GM19463 (cell line): ENCODE data around the gene EHBP1.
"Not testable (repeated sequence)": the region's sequence is repeated elsewhere in the genome, so short reads cannot be mapped to it uniquely, and the experiment has no call there.

Source experiments
- ATAC-seq: cut with Tn5 transposase; IDR thresholded peaks from one replicate; pipeline ENCODE4 v1.9.1; 2021; ENCODE audit warnings: mild to moderate bottlenecking, moderate library complexity; ENCODE audit not compliant: unreplicated experiment

The EHBP1 gene

DNA sequence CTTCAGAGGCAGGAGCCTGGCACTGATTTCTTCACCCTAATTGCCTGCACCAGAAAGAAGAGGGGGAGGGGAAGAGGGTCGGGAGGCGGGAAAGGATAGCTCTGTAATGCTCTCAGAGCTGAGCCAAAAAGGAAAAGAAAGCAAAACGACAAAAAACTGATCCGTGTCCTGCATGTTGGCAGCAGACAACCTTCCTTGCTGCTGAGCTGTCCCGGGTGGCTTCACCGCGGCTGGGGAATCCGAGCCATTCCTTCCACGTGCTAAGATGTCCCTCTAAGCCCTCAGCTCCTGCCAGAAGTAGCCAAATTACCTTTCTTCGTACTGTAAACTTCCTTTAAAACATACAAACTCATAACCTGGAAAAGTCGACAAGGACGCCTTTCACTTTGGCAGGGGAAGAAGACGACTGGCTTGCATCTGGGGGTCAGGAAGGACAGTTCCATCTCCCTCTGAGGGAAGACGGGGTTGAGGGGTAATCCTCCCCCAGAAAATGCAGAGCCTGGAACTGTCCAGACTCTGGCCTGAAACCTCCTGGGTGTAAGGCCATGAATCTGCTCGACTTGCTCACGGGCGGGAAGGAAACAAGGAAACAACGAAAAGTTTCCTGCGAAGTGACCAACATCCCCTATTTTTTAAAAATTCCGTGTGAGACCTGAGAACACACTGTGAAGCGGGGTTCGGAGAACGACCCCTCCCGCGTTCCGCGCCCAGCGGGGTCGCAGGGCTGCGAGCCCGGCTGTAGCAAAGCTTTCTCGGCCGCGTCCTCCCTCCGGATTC lies 352.8 kb downstream of the EHBP1 start:
- ATAC-seq, result no peak

DNA sequence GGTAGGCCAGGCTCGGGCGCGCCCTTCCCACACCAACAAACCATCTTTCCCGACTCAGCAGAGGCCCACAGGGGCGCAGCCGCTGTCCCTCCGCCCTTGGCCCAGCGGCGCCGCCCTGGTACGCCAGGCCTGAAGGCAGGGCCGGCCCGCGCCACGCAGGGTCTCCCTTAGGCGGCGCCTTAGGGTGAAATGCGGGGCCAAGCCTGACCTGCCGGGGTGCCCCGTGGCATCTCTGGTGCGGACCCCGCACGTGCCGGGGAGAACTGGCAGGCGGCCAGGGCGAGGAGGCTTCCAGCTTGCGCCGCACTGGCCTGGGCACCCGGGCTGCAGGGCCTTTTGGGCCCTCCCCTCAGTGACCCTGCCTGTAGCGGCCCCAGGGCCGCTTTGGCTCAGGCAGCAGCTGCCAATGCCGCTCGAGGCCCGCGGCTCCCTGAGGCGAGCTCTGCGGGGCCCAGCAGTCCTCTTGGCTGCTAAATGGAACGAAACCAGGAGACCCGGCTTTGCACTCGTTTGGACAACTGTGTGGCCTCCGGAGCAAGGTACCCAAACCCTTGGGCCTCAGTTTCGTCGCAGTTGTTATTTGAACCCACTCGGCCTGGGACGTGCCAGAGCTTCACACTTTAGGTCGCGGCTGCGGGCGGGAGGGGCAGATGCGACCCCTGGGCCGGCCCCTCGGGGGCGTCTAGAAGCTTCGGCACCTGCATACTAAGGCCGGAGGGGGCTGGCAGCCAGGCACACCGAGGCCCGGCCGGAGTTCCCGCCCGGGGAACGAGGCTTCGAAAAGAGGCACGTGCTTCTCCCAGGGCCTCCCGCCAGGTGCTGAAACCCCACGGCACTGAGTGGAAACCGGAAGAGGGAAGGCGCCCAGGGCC lies 353.6 kb downstream of the EHBP1 start:
- no peak for ATAC-seq

DNA sequence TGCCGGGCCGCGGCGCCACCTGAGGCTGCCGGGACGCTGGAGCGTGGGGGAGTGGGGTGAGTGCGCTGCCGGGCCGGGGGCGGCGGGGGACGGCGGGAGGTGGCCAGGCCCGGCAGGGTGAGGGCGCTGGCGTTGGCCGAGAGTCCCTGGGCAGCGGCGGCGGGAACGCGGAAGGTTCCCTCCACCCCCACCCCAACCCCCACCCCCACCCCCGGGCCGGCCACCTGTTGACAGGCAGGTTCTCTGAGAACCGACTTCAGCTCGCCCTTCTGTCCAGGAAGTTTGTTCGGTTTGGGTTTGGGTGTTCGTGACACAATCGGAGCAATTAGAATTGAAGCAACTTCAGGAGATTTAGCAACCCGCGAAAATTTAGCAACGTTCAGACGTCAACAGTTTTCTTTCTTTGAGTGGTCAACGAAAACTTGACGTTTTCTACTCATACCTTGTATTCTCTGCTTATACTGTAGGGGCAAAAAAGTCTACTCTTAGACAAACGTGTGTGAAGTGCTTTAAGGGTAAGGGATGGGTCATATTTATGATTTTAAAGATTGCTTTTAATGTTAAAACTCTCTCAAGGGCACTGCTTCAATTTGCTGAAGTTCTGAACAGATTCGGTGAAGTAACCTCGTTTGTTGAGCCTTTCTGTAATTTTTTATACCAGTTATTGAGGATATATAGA lies 354.4 kb downstream of the EHBP1 start:
- no peak for ATAC-seq

DNA sequence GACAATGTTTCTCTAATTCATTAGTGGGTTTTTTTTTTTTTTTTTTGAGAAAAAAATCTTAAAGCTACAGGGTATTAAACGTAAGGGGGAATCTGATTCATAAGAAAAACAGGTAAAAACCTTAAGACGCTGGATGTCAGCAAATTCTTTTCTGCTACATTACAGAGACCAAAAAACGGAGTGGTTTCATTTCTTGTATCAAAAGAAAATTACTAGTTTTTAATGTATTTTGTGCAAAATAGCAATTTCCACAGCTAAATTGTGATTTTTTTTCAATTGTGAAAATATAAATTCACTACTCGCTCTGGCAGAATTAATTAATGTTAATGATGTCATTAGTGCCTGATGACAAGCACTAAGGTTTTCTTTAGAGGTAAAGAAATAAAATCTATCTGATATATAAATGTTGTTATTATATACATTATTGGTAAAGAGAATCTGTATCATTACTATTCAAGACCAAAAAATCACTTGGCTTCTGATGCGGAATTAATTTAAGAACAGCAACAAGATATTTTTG lies 355.0 kb downstream of the EHBP1 start:
- no peak for ATAC-seq

DNA sequence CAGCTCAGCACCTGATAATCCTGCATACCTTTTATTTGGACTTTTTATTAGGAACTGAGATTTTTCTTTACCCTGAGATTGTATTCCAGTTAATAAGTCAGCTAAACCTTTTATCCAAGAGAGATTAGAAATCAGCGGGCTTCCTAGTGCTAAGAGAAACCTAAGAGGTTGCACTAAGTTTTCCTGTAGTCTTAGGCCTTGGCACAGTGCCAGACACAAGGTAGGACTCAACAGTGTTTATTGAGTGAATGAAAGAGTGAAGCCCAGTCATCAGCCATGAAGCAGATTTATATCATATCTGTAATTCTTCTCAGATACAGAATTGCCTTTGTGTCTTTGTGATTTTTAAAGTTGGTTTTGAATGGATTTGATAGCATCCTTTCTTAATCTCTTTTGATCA lies 358.7 kb downstream of the EHBP1 start:
- ATAC-seq, result no peak

DNA sequence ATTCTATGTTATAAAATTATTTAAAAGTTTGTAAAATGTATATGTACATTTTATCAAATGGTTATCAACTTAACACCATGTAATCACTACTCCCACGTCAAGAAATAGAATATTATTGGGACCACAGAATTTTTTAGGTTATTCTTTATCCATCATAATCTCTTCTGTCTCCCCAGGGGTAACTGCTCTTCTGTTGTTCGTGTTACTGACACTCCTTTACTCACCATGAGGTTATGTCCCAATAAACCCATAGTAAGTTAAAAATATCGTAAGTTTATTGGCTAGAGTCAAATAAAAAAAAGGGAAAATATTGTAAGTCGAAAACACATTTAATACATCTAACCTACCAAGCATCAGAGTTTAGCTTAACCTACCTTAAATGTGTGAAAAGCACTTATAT lies 359.1 kb downstream of the EHBP1 start:
- ATAC-seq, result no peak

DNA sequence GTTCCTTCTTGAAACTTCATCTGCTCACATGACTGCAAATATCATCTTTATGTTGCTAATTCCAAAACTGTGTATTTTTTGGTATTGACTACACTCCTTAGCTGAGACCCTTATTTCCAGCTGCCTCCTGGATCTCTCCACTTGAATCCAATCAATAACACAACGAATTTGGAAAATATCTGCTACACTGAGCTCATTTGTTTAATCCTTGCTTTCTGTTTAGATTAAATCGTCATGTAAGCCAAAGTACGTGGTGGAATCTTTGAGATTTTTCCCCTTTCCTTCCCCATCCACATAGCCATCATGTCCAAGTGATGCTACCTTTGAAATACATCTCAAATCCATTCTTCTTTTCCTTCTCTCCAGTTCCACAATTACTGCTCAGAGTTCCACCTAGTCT lies 360.8 kb downstream of the EHBP1 start:
- no peak for ATAC-seq

DNA sequence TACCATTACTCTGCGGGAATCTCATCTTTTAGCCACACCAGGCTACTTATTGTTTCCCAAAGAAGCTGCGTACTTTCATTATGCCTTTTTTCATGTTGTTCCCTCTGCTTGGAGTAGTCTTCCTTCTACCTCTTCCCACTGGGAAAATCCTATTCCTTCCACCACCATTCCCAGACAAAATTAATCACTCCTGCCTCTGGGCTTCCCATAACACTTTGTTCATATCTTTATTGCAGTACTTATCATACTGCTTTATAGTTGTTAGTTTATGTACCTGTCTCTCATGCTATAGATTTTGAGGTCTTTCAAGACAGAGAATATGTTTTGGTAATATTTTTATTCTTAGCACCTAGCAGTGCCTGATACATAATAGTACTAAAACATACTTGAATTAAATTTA lies 361.3 kb downstream of the EHBP1 start:
- no peak for ATAC-seq

DNA sequence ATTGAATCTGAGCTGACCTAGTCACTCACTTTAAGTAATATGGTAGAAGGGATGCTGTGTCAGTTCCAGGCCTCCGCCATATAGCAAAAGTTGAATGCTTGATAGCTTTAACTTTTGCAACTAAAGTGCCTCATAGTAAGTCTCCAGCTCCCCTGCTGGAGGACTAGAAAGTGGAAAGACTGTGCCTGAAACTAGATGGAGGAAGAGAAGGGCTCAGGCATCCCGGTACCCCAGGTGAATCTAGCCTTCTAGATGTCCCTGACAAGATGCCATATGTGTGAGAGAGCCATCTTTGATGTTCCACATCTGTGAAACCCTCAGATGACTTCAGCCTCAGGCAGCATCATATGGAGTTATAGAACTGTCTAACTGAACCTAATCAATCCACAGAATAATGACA lies 366.2 kb downstream of the EHBP1 start:
- no peak for ATAC-seq

DNA sequence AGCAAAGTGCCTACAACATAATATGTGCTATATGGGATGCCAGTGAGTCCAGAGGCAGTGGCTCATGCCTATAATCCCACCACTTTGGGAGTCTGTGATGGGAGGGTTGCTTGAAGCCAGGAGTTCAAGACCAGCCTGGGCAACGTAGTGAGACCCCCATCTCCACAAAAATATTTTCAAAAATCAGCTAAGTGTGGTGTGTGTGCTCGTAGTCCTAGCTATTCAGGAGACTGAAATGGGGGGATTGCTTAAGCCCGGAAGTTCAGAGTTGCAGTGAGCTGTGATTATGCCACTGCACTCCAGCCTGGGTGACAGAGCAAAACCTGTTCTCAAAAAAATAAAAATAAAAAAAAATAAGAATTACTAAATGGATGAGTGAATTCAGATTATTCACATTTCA lies 368.5 kb downstream of the EHBP1 start:
- no peak for ATAC-seq

DNA sequence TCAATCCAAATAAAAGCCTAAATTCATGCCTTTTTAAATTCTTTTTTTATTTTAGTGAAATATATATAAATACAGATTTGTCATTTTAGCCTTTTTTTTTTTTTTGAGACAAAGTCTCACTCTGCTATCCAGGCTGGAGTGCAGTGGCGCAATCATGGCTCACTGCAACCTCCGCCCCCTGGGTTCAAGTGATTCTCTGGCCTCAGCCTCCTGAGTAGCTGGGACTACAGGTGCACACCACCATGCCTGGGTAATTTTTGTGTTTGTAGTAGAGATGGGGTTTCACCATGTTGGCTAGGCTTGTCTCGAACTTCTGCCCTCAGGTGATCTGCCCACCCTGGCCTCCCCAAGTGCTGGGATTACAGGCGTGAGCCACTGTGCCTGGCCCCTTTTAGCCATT lies 368.9 kb downstream of the EHBP1 start:
- not testable (repeated sequence) for ATAC-seq

DNA sequence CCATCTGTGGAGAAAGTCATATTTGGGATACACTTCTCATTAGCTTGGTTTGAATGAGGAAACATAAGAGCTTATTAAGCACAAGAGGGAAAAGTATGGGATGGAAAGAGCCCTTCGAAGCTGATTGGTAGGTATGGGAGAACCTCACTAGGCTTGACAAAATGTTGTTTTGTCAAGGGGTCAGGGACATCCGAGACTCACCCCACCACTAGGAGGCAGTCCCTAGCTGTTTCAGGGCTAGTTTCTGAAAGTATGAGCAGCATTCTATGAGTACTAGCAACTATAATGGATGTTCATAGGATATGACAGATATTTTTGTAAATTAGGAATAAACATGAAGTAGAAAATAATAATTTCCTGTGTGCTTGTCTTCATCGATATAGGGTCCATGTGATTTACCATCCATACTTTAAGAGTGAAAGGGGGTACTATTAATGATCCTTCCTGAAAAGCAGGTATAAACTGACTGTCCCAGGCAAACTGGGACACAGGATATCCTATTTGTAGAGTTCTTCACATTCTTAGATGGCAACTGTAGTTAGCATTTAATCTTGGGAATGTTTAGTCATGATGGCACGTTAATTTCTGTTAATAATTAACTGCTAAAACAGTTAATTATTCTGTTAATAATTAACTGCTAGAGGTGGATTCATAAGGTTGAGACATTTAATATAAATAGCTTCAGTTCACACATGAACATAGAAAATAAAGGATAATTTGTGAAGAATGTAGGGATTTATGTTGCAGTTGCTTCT lies 373.5 kb downstream of the EHBP1 start:
- no peak for ATAC-seq

DNA sequence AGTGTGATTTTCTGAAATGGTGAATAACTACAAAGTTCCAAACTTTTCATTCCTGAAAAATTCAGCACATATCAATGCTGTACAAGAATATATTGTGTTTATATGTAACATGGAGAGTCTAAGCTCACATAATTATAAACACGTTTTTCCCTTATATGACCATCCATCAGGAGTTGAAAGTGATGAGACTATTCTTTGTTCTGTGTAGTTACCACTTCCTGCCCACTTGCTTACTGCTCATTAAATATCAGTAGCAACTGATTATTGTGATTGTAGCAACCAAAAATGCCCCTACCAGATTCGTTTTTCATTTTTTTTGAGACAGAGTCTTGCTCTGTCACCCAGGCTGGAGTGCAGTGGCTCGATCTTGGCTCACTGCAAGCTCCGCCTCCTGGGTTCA lies 375.9 kb downstream of the EHBP1 start:
- no peak for ATAC-seq

DNA sequence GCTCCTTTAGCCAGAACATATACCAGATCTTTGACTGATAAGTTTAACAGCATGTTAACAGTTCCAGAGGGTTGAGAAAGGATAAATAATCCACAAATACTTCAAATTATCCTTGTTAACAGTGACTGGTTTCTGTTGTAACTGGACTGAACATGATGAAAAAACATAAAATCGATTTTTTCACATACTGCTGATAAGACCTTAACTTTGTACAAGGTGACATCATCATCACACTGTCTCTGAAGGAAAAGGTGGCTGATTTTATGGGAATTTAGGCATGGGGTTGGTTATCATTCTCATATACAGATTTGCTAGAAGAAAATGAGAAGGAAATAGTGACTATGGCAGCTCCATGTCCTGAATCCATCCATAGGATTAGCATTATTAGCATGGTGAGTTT lies 381.2 kb downstream of the EHBP1 start:
- no peak for ATAC-seq

DNA sequence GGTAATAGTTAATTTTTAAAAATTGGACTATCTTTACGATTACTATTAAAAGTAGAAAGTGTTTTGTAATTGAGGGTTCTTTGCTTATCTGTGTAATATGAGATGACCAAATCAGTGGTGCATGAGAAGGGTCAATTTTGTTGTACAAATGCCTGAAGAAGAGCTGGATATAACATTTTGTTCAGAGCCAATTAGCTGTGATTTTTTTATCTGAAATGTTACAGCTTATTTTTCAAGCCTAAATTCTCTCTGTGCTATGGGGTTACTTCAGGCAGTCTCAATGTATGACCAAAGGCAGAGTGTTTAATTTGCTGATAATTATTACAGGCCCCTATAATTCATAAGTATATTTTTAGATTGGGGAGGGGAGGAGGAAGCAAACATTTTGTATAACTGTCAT lies 386.9 kb downstream of the EHBP1 start:
- no peak for ATAC-seq

DNA sequence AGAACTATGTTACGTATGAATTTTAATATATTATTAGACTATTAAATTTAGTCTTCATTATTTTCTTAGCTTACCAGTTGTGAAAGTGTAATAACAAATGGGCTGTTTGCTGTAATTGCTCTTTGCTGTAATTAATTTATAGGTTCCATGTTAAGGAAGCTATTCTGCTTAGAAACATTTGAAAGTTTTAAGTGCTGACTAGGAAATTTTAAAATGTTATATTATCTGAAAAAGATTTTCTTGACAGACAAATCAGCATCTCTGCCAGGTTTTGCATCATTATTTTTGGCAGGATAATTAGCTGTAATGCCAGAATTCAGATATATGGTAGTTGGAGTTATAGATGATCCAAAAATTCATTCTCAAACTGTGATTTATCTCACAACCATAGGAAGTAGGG lies 387.3 kb downstream of the EHBP1 start:
- ATAC-seq, result no peak

DNA sequence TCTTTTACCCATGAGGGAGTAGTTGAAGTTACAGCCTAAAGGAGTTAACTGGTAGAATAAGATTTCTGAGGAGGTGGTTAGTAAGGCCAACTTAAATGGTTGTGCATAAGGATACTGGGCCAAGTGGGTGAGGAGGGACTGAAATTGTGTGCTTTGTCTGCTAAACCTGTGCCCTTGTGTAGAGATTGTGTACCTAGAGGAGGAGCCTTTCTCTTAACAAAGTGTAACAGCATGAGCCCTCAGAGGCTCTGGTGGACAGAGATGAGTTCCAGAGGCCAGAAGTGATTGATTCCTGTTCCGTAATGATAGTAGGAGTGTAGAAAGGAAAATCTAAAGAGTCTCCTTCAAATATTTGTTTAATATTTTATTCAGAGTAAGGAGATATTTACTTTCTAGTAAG lies 388.0 kb downstream of the EHBP1 start:
- ATAC-seq, result no peak
